ENCODE results near the gene ZC3H12D.
"Not testable (repeated sequence)": the region's sequence is repeated elsewhere in the genome, so short reads cannot be mapped to it uniquely, and the experiment has no call there.

Gene ZC3H12D

GRCh38 chr6:149503872-149504271 is 19.1 kb upstream of the ZC3H12D start:
- no peak for TF ChIP-seq CTCF (IDR thresholded peaks at IDR 0.05; ENCODE audit: low read depth, low read length, missing control alignments)
- DNase-seq (ENCODE audit: extremely low read depth, low read depth), result no peak
- H3K4me3 ChIP-seq (replicated peaks; ENCODE audit: low read depth, low read length), result no peak overlapping the region

GRCh38 chr6:149503276-149503675 is 18.5 kb upstream of the ZC3H12D start:
- TF ChIP-seq CTCF (IDR thresholded peaks at IDR 0.05; ENCODE audit: low read depth, low read length, missing control alignments), result no peak
- DNase-seq (ENCODE audit: extremely low read depth, low read depth), result no peak
- no peak overlapping the region for H3K4me3 ChIP-seq (replicated peaks; ENCODE audit: low read depth, low read length)

- DNase-seq (ENCODE audit: extremely low read depth, low read depth), result no peak
- no peak for TF ChIP-seq CTCF (IDR thresholded peaks at IDR 0.05; ENCODE audit: low read depth, low read length, missing control alignments)
Observed at GRCh38 chr6:149501768-149502167, 17.0 kb upstream of the ZC3H12D start.

DNA sequence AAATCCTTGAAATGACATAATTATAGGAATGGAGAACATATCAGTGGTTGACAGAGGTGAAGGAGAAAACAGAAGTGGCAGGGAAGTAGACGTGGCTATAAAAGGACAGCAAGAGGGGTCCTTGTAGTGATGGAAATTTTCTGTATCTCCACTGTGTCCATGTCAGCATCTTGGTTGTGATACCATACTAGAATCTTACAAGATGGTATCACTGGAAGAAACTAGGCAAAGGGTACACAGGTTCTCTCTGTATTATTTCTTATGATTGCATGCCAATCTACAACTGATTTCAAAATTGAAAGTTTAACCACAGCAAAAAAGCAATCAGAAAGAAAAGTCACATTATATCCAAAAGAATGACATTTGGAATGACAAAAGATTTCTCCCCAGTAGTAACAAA is 16.4 kb upstream of the ZC3H12D start:
- no peak overlapping the region for H3K4me3 ChIP-seq (replicated peaks; ENCODE audit: low read depth, low read length)
- no peak for DNase-seq (ENCODE audit: extremely low read depth, low read depth)
- TF ChIP-seq CTCF (IDR thresholded peaks at IDR 0.05; ENCODE audit: low read depth, low read length, missing control alignments), result no peak

More at GRCh38 chr6:149501768-149502167, 17.0 kb upstream of the ZC3H12D start:
- H3K4me3 ChIP-seq (replicated peaks; ENCODE audit: low read depth, low read length), result no peak overlapping the region

DNA sequence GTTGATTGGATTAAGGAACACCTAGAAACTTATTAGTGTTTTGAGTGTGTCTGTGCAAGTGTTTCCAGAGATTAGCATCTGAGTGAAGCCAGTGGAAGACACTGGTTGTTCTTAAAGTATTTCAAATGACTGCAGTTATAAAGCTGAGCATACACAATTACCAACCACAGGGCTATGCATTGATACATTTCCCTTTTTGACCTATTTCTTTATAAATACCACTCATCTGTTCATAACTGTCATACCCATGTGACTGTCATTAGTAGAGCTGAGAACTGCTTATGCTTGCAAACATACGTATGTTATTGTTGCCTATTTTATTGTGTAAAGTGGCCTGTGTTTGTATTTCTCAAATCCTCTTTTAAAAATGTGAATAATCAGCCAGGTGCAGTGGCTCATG is 15.3 kb upstream of the ZC3H12D start:
- no peak overlapping the region for H3K4me3 ChIP-seq (replicated peaks; ENCODE audit: low read depth, low read length)
- DNase-seq (ENCODE audit: extremely low read depth, low read depth), result no peak
- no peak for TF ChIP-seq CTCF (IDR thresholded peaks at IDR 0.05; ENCODE audit: low read depth, low read length, missing control alignments)

DNA sequence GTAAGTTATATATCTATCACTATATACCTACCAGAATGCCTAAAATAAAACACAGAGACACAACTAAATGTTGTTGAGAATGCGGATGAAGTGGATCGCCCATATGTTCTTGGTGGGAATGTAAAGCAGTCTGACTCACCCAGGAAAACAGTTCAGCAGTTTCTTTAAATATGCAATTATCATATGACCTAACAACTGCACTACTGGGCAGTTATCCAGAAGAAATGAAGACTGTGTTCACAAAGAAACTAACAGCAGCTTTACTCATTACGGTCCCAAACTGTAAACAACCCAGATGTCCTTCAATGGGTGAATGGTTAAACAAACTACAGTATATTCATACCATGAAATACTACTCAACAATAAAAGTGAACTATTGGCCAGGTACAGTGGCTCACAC is 14.3 kb upstream of the ZC3H12D start:
- H3K4me3 ChIP-seq (replicated peaks; ENCODE audit: low read depth, low read length), result no peak overlapping the region
- no peak for TF ChIP-seq CTCF (IDR thresholded peaks at IDR 0.05; ENCODE audit: low read depth, low read length, missing control alignments)

GRCh38 chr6:149497365-149497764 is 12.6 kb upstream of the ZC3H12D start:
- H3K4me3 ChIP-seq (replicated peaks; ENCODE audit: low read depth, low read length), result no peak overlapping the region
- no peak for DNase-seq (ENCODE audit: extremely low read depth, low read depth)
- TF ChIP-seq CTCF (IDR thresholded peaks at IDR 0.05; ENCODE audit: low read depth, low read length, missing control alignments), result no peak

More for the DNA sequence above, 14.3 kb upstream of the ZC3H12D start:
- DNase-seq (ENCODE audit: extremely low read depth, low read depth), result peak; percentile 87

DNA sequence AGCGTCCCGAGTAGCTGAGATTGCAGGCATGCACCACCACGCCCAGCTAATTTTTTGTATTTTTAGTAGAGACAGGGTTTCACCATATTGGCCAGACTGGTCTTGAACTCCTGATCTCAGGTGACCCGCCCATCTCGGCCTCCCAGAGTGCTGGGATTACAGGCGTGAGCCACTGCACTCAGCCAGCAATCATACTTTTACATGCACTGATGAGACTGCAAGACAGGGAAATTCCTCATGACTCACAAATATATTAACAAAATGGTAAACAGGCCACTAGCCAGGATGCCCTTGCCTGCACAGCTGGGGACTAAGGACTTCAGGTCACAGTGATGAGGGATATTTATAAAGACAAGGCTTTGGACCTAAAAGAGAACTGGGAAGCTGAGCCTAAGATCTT is 11.8 kb upstream of the ZC3H12D start:
- DNase-seq (ENCODE audit: extremely low read depth, low read depth), result not testable (repeated sequence)

DNA sequence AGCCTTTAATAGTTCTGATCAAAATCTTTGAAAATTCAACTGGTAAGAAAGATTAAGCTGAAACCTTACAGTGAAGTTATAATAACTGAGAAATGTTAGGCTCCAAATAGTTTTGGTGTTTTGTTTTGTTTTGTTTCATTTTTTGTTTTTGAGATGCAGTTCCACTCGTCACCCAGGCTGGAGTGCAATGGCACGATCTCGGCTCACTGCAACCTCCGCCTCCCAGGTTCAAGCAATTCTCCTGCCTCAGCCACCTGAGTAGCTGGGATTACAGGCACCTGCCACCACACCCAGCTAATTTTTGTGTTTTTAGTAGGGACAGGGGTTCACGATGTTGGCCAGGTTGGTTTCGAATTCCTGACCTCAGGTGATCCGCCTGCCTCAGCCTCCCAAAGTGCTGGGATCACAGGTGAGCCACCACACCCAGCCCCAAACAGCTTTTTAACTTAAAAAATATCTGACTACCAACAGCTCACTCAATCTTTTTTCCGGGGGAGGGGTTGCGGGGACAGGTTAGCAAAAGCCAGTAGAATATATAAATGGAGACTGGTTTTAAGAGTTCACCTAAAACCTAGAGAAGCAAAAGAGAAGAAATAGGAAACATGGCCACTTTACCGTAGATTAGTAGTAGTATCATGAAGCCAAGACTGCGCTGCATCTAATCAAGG is 10.7 kb upstream of the ZC3H12D start:
- not testable (repeated sequence) for DNase-seq (ENCODE audit: extremely low read depth, low read depth); H3K4me3 ChIP-seq (replicated peaks; ENCODE audit: low read depth, low read length)

More for the DNA sequence above, 11.8 kb upstream of the ZC3H12D start:
- H3K4me3 ChIP-seq (replicated peaks; ENCODE audit: low read depth, low read length), result not testable (repeated sequence)

GRCh38 chr6:149494810-149495209 is 10.0 kb upstream of the ZC3H12D start:
- not testable (repeated sequence) for H3K4me3 ChIP-seq (replicated peaks; ENCODE audit: low read depth, low read length); DNase-seq (ENCODE audit: extremely low read depth, low read depth)
